ENCODE data around the gene ITGA4. TPM values are rescaled to one million over a fixed set of nuclear protein-coding genes. Genes with fewer than 3 reads are reported as not detected.
A peak's percentile ranks its signal among the peaks of the same experiment; 100 is the strongest.

The ITGA4 gene
- total and polyA plus RNA-seq, 7 donors = 1.8 to 15.6 (median 11.4) TPM

DNA sequence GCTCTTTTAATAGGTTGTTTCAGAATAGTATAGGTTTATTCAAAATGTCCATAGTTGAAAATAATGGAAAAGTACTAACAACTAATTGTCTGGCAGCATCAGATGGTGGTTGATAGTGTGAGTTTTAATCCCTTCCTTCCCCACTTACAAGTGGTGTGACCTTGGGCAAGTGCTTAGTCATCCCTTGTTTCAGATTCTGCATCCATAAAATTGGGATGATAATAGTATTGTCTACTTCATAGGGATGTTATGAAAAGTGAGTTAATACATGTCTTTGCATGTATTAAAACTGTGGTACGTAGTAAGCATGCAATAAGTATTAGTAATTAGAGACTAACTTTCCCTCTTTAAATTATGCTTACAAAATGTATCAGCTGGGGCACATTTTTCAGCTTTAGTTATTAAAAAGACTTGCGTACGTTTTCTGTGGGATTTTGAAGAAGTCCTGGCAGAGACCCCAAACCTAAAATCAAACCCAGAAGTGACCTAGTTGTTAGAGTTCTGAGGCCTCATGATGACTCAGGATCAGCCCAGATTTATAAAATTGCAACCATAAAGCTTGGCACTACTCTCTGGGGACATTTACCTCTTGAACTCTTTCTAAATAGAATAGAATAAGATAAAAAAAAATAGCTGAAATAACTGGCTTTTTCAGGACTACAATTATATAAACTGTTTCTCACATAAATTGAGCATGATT, 8.6 kb downstream of the ITGA4 start:
- Histone ChIP-seq H3K27ac (no peak overlapping the region), H3K4me3 (no peak overlapping the region), H3K27me3 (no peaks in the 10 kb centered on the region), H3K9me3 (no peaks in the 10 kb centered on the region), H3K4me1 (no peaks in the 10 kb centered on the region), H3K36me3 (no peaks in the 10 kb centered on the region)
- intact Hi-C loops (cut with DNase I) = loop anchor here (2.0 to 10.0 kb wide), 4 partner anchors 249 to 1341 kb away; no protein-coding TSS in a partner anchor
- DNase-seq = no peak
- 64 to 82% methylated on average over 3 of the region's 3 CpGs for WGBS, 2 donors
- TF ChIP-seq, protein P1, sequence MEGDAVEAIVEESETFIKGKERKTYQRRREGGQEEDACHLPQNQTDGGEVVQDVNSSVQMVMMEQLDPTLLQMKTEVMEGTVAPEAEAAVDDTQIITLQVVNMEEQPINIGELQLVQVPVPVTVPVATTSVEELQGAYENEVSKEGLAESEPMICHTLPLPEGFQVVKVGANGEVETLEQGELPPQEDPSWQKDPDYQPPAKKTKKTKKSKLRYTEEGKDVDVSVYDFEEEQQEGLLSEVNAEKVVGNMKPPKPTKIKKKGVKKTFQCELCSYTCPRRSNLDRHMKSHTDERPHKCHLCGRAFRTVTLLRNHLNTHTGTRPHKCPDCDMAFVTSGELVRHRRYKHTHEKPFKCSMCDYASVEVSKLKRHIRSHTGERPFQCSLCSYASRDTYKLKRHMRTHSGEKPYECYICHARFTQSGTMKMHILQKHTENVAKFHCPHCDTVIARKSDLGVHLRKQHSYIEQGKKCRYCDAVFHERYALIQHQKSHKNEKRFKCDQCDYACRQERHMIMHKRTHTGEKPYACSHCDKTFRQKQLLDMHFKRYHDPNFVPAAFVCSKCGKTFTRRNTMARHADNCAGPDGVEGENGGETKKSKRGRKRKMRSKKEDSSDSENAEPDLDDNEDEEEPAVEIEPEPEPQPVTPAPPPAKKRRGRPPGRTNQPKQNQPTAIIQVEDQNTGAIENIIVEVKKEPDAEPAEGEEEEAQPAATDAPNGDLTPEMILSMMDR (IDR thresholded peaks at IDR 0.05) = no peak
- TF ChIP-seq EP300 (IDR thresholded peaks at IDR 0.05) (no peak), POLR2AphosphoS5 (IDR thresholded peaks at IDR 0.05) (no peak)

GRCh38 chr2:181466661-181467576, 9.7 kb downstream of the ITGA4 start:
- Histone ChIP-seq H3K4me3 (no peak overlapping the region), H3K27me3 (no peaks in the 10 kb centered on the region), H3K27ac (no peak overlapping the region), H3K9me3 (no peaks in the 10 kb centered on the region), H3K36me3 (no peaks in the 10 kb centered on the region), H3K4me1 (no peaks in the 10 kb centered on the region)
- intact Hi-C loops (cut with DNase I) = loop anchor here (2.0 to 10.0 kb wide), 4 partner anchors 248 to 1342 kb away; no protein-coding TSS in a partner anchor
- 46 to 49% methylated on average over 4 of the region's 4 CpGs for WGBS, 2 donors
- peak; percentile 68 for DNase-seq
- TF ChIP-seq EP300 (IDR thresholded peaks at IDR 0.05) (no peak), POLR2AphosphoS5 (IDR thresholded peaks at IDR 0.05) (no peak), POLR2A (IDR thresholded peaks at IDR 0.05) (no peak)
- TF ChIP-seq, protein P1 (IDR thresholded peaks at IDR 0.05) = peak in 3 of 4 experiments; percentile 41 to 65 (median 47)

DNA sequence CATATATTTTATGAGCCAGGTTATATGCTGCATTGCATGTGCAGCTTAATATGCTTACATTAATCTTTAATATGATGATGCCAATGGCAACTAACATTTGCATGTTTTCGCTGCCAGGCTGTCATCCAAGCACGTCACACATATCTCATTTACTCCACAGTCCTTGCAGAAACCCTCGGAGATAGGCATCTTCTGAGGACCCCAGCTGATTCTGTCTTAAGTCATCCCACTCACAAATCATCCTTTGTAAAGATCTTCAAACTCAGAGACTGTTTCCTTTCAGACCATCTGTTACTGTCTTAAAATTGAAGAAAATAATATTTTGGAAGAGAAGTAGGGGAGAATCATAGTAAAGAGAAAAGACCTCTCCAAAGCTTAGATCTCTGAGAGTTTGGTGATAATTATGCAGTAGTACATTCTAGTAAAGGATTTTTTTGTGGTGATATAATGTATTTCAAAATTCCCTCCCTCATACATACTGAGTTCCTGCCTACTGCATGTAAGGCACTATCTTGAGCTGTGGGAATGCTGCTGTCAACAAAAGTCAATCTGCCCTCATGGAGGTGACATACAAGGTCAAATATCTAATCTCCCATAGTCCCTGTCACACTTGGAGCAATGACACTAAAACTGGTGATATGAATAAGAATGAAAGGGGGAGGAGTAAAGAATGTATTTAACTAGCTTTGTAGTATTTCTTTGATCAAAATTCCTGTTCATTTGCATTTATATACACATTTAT, 11.0 kb downstream of the ITGA4 start:
- Histone ChIP-seq H3K4me1 (no peaks in the 10 kb centered on the region), H3K27me3 (no peaks in the 10 kb centered on the region), H3K36me3 (no peaks in the 10 kb centered on the region), H3K27ac (no peak overlapping the region), H3K4me3 (no peak overlapping the region), H3K9me3 (no peaks in the 10 kb centered on the region)
- TF ChIP-seq, protein P1 (IDR thresholded peaks at IDR 0.05) = no peak
- TF ChIP-seq POLR2AphosphoS5 (IDR thresholded peaks at IDR 0.05) (no peak), EP300 (IDR thresholded peaks at IDR 0.05) (no peak), POLR2A (IDR thresholded peaks at IDR 0.05) (no peak)
- intact Hi-C loops (cut with DNase I) = loop anchor here (2.0 to 10.0 kb wide), 4 partner anchors 247 to 1343 kb away; no protein-coding TSS in a partner anchor
- 72 to 84% methylated on average over 3 of the region's 3 CpGs for WGBS, 2 donors
- no peak for DNase-seq

DNA sequence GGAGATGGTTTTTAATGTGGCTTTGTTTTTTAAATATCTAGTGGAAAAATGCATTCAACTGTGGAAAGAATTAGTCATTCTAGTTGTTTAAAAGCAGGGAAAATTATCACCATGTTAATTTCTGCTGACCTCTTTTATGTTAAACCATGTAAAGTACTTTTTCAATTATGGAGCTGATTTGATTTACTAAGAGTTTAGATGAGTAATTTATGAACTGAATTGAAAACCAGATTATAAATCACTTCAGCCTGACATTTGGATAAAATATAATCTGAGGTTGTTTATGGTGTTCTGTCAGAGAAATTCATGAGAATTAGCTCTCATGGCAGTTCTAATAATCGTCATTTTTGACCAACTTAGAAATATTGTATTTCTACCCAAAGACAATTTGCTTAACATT, 11.6 kb downstream of the ITGA4 start:
- no peaks in the 10 kb centered on the region for H3K36me3 ChIP-seq
- no peak for TF ChIP-seq POLR2AphosphoS5 (IDR thresholded peaks at IDR 0.05)
- H3K27me3 ChIP-seq = no peaks in the 10 kb centered on the region
- H3K4me1 ChIP-seq = no peaks in the 10 kb centered on the region
- no peak overlapping the region for H3K27ac ChIP-seq
- H3K4me3 ChIP-seq = no peak overlapping the region
- intact Hi-C loops (cut with DNase I) = loop anchor here (10.0 kb wide), 3 partner anchors 246 to 394 kb away; no protein-coding TSS in a partner anchor
- no peaks in the 10 kb centered on the region for H3K9me3 ChIP-seq
- DNase-seq = no peak
- WGBS, 2 donors = 67 to 83% methylated on average over 1 of the region's 1 CpG

Measured in sigmoid colon (tissue), 7 donors.